NCI-H2196 (cell line): ENCODE data around the gene EHD4.

Experiments
- DNase-seq: peaks from one replicate; lab custom pipeline; 2025; ENCODE audit not compliant: unreplicated experiment; lab: John Stamatoyannopoulos, UW

EHD4 gene

DNA sequence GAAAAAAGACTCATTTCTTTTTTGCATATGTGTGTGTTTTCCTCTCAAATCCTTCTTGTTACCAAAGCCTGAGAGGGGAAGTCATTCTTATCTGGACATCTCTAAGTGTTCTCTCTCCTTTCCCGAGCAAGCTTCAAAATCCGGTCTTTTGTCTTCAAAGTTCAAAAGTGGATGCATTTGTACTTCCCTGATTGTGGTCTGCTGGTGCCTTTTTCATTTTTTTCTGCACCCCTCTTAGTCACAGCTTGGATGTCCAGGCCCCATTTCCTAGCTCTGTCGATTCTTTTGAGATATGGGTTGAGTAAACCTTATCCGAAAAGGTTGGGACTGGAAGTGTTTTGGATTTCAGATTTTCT, 34.8 kb downstream of the EHD4 start:
- no peak for DNase-seq

DNA sequence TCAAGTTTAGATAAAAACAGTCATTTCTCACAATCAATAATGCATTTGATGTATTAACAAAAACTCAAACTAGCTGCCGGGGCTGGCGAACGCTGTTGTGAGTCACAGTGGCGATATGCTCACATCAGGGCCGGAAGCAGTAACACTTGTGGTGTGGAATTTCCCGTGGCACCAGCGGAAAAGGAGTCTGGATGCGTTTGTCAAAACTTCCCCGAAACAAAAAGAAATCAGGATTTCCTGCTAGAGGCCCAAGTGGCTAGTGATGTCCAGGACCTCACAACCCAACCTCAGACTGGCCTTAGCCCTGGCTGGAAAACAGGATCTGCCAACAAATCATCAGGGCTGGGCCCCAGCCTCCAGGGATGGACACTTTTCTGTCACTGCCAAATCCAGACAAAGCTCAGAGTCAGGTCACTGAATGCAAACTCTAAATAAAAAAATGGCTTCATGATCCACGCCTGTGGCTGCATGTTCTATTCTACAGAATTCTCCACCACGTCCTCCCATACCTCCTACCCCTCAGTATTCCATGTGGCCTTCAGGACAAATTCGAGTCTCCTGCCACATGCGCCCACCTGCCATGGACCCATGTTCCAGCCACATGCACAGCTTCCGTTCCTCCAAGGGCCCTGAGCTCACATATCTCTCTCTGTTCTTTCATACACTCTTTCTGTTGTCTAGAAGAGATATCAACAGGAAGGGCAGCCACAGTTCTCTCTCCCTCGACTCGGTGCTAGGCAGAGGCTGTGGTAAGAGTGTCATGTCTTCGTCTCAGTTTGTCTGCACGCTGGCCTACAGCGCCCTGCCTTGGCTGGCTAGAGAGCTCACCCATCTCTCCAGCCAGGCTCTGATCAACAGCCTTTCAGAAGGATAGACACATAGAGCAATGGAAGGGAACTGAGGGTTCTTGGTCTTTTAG, 35.4 kb downstream of the EHD4 start:
- DNase-seq: no peak

DNA sequence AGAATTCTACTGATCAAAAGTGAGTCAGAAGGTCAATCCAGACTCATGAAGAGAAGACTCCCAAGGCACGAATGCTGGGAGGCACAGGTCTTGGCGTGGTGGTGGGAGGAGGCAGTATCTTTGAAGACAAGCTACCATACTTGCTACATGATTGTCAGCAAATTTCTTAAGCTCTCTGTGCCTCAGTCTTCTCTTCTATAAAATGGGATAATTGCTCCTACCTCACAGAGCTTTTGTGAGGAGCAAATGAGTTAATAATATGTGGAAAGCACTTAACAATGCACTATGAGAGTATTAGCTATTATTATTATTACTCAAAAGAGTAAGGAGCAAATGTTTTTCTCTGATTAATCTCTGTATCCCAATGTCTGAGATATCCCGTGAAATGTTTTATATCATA, 36.2 kb downstream of the EHD4 start:
- DNase-seq: no peak

DNA sequence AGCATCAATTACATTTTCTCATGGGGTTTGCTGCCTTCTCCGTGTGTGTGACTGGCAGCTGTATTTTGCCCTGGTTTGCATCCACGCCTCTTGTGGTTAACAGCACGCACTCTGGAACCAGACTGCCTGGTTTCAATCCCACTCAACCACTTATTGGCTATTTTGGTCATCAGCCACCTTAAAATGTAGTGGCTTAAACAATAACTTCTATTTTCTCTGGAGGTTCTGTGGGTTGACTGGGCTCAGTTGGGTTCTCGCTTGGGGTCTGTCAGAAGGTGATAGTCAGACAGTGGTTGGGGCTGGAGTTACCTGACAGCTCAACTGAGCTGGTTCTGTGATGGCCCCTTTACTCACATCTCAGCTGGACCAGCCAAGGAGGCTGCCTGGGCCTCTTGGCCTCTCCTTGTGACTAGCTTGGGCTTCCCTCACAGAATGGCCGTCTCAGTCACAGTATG, 36.8 kb downstream of the EHD4 start:
- no peak for DNase-seq

DNA sequence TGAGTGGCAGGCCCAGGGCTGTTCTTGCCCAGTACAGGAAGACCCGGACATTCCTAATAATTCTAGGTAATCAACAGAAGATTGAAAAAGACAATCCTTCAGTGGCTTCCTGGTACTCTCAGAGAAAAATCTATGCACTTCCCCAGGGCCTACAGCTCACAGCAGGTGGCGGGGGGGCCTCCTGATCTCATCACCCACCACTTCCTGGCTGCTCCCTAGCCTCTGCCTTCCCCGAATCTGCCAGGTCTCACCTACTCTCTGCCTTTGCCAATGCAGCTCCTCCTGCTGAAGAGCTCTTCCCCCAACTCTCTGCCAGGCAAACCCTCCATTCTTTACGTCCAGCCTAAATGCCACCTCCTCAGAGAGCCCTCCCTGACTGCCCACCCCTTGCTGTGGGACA, 37.5 kb downstream of the EHD4 start:
- no peak for DNase-seq

DNA sequence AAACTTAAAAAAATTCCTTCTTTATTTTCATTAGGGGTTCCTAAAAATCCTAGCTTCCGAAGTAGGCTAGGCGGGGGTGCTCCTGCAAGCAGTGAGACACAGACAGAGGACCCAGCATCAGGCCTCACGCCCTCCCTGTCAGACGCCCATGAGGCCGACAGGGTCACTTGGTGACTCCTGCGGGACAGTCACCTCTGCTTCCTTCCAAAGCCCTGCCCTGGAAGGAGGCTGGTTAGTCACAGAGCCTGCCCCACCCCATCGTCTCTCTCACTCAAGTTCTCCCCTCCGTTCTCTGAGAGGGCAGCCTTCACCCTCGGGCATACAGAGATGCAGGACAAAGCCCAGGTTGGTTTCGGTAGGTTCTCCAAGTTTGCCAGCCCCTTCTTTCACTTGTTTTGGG, 38.6 kb downstream of the EHD4 start:
- DNase-seq: no peak

DNA sequence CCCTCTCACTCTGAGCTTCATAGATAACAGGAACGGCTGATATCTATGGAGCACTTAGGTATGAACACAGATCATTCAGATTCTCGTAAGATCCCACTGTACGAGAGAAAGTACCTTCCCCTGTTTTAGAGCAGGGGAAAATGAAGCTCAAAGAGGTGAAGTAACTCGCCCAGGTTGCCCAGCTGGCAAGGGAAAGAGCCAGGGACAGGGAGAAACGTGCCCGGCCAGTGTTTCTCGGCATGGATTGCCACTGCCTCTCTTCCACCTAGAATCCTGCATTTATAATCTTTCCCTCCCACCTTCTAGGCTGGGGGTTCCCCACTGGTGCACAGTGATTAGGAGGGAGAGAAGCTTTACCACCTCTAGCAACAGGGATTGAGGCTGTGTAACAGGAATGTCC, 39.0 kb downstream of the EHD4 start:
- no peak for DNase-seq

DNA sequence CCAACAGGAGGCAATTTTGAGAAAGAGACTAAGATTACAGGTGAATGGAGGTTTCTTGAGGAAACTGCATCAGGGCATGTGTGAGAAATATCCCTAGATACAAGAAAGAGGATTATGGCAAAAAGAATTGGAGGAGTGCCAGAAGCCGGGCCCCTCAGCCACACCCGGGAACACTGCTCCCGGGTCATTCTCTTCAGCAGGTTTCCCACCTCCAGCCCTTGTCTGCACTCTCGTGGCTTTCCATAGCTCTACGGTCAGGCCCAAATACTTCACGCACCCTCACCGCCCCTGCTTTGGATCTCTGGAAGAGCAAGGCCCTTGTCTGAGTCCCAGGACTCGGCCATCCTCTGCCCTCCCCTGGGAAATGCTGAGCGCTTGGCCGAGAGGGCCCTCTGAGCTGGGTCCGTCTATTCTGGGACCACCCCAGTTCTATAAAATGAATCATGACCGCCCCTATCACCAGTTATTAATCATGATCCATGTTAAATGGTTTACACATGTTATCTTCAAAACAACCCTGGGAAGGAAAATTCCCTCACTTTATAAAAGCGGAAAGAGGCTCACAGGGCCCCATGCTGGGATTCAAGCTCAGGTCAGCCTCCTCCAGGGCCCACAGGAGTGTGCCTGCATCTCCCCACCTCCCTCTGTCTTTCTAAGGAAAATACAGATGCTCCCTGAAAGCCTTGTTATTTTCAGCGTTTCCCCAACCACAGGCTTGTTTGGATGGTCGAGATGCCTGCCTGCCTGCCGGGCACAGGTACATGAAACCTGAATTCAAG, 39.7 kb downstream of the EHD4 start:
- no peak for DNase-seq

DNA sequence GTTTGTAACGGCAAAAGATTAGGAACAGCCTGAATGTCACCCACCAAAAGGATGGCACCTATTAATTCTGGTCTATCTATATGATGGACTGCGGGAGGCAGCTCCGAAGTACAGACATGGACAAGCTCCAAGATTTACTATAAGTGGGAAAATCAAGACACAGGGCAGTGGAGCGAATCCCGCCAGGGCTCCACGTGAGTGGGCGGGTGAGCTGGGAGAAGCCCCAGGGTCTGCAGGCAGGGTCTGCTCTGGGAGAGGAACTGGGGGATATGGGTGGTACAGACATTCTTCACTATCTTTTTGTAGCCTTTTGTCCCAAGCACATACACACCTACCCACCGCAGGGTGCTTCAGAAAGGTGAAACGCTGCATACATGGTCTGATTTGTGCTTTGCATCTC, 40.3 kb downstream of the EHD4 start:
- no peak for DNase-seq

DNA sequence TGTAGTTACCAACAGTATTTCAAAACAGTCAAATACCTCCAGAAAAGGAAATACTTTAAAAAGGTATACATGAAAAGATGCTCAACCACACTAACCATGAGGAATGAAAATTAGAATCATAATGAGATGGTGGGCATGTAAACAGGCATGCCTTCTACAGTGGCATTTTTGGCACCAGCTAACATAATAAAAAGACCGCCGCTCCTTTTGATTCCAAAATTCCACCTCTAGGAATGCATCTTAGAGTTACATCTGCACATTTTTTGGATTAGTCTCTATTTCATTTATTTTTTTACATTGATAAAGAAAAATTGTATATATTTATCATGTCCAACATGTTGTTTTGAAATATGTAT, 41.5 kb downstream of the EHD4 start:
- DNase-seq: no peak

DNA sequence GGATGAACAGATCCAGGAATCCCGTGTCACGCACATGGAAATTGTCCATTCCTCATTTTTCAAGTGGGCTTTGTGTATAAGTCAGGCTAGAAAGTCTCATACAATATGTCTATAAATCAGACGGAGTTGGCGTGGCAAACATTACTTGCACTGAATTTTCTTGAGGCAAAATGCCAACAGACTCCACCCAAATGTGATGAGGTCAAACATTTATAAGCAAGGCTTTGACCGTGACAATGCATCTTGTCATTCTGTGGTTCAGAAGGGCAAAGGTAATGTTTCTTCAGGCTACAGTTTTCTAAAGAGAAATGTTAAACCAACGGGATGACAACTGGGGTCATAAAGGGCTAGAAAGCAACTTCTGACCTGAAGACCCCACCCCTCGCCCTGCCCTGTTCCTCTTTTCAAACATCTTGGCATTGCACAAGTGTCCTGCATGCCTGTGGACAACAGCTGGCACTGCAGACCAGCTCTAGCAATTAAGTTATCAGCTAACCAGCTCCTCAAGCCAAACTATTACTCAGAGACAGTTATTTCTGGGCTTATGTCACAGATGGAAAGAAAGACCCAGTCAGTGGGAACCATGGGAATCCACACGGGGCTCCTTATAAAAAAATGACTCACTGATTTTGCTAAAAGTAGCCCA, 42.0 kb downstream of the EHD4 start:
- DNase-seq: no peak

DNA sequence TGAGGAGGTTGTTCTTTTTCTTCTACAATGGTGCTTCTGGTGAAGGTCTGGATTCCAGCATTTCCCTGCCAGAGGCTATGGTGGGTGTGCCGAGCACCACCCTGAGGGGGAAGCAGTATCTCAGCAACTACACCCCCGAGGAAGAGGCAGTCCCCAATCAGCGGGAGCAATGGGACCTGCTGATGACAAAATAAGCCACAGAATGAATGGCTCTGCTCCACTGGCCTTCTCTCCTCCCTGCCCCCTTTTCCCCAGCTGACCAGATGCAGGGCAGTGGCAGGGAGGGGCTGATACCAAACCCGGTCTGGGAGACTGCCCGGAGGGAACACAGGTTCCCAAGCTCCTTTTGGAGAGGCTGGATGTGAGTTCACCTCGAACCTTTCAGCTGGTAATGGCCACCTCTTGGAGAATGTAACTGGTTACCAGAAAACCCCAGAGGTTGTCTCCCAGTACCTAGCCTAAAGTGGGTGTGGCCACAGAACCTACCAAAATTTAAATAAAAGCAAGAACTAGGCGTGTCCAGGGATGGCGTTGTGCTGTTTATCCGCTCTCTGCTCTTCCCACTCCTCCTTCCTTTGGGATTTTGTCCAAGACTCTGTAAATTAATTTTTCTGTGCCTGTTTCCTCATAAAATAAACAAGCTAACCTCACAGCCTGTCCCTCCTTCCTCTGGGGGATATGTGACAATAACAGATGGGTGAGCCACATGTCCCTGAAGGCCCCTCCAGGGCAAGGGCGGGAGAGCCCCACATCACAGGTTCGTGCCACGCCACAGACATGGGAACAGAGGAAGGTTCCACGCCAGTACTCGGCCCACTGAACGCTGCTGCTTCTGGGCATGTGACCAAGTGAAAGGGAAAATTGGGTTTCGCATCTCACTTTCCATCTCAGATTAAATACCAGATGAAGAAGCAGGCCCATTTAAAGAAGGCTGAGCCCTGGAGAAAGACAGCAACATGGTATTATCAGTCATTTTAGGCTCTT, 43.4 kb downstream of the EHD4 start:
- DNase-seq: no peak

DNA sequence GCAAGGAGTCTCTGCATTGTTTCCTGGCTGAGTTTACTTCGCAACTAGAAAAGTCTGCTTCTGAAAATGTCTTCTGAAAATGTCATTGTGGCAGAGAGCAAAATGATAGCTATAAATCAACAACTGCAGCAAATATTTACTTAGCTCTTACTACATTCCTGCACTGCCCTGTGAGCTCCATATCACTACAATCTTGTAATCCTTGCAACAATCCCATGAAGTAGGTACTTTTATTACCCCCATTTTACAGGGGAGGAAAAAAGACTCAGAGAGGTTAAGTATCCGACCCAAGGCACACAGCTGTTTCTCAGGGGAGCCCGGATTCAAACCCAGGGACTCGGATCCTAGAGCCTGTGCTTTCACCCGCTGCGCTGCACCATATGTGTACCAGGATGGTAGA, 44.3 kb downstream of the EHD4 start:
- DNase-seq: no peak

DNA sequence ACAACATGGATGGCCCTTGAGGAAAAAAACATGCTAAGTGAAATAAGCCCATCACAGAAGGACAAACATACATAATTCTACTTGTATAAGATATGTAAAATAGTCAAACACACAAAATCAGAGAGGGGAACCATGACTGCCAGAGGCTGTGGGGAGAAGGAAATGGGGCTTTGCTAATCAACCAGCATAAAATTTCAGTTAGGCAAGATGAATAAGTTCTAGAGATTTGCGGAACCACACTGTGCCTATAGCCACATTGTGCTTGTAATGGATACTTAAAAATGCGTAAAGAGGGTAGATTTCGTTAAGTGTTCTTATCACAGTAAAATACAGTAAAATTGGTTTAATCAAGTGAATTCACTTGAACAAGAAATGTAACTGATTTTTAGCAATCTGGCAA, 44.8 kb downstream of the EHD4 start:
- no peak for DNase-seq

DNA sequence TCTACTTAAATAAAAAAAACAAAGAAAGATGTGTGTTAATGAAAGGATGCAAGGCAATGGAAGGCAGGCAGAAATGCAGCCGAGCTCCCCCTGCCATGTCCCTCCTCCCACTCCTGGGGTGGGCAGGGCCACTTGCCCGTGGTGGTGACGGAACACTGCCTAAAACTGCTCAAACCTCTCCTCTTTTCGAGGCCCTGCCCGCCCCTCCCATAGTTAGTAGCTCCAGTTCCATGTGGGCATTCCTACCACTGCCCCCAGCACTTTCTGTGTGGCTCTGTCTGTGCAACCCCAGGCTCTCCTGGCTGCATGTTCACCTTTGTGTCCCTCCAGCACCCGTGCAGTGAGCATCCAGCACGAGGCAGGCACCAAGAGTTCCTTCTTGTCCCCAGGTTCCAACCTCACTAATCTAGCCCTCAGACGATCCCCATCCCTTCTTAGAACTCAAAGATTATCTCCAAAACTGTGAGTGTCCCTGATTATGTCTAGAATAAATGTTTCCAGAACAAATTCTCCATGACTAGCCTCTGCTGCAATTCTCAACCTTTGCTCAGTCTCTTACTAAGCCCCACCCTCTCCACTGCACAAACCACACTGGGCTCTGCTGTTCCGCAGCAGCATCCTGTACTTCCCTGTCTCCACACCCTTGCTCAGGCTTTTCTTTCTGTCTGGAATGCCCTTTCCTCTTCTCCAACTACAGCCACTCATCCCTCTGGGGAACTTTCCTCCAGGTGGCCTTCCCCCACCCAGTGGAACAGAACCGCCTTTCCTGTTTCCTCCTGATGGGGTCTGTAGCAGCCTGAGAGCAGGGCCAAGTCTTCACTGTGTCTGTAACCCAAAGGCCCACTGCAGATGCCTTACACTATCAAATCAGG, 45.9 kb downstream of the EHD4 start:
- DNase-seq: no peak

DNA sequence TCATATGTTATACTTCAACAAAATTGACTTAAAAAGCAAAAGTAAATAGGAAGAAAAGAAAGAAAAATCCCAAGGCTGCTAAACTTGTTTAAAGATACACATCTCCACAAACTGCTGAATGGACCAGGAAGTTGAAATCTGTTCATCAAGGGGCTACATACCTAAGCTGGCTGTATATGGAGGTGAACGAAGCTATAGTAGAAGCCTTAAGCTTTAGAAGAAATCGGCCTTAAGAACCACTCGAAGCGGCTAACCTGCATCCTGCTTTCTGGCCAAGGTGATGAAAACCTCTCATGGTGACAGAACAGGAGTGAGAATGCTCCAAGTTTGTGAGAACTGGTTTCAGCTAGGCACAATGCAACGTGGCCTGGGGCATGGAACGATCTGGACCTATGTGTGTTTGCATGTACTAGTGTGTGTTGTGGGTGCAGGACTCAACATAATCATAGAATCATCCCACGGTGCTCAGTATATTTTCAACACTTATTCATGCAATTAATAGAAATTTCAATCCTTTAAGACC, 47.2 kb downstream of the EHD4 start:
- no peak for DNase-seq

DNA sequence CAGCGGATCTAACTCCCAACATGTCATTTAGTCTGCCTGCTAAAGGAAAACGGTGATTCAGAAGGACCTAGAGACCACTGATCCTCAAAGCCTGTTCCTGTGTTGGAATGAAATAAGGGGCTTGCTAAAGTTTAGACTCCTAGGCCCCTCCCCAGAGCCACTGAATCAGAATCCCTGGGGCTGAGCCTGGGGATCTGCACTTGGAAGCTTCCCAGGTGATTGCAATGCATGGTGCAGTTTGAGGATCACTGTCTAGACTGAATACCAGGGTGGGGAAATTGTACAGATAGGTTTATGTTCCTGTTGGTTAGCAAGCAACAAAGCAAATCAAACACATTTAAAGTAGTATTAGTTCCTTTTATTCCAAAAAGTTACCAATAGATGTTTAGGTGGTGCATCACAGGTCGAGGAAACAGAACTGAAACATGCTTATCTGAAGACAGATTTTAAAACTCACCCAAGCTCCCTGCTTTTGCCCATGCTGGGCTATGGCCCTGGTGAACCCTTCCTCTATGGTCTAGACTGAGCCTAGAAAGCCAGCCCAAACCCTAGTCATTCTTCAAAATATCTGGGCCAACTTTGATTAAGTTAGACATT, 48.9 kb downstream of the EHD4 start:
- no peak for DNase-seq

DNA sequence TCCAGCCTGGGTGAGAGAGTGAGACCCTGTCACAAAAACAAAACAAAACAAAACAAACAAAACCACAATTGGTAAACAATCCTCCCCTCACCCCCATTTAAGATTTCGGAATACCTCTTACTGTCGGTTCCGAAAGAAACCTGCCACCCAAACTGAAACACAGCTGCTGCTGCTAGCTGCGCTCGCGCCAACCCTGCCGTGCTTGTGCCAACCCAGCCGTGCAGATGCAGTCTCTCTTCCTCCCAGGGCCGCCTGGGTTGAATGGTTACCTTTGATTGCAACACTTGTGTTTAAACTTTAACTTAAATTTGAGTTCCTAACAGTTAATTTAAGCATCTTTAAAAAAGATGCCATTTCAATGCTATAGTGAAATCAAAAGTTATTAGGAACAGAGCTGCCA, 50.0 kb downstream of the EHD4 start:
- DNase-seq: no peak

DNA sequence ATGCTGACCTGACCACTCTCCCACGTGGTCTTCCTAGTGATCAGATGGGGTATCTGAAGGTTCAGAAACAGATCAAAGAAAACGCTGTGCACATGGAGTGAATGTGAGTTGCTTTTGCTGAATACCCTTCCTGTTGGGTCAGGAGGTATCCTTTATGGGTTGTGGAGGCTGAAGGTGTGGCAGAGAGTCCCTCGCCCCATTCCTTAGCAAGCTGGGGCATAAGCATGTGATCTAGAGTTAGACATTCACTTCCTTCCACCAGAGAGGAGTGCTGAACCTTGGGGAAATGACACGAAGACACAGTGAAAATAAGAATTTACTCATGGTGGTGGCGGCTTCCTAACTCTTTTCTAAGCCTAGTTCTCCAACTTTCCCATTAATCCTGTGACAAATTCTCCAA, 50.7 kb downstream of the EHD4 start:
- DNase-seq: no peak
